Ascending aorta (tissue), 2 donors: Measurements from ENCODE around the gene CHST11. TPM values are rescaled to one million over a fixed set of nuclear protein-coding genes. Genes with fewer than 3 reads are reported as not detected.

Experiments
- DNase-seq, 2 donors: peaks; one replicate each; pipeline ENCODE4 v3.0.0-alpha.2; 2019; ENCODE audit warnings: low spot score in 2 of 2
- H3K27ac ChIP-seq, 2 donors: fragments of 200-600 bp; sonication (generic); one replicate each; pipeline ENCODE4 v1.5.1; 2016 to 2017; ENCODE audit warnings: mild to moderate bottlenecking in 1 of 2
- H3K27me3 ChIP-seq: fragments of 200-600 bp; sonication (generic); one replicate; pipeline ENCODE4 v1.5.1; 2017
- H3K36me3 ChIP-seq, 2 donors: fragments of 200-600 bp; sonication (generic); one replicate each; pipeline ENCODE4 v1.5.1; 2016
- H3K4me1 ChIP-seq, 2 donors: fragments of 200-600 bp; sonication (generic); one replicate each; pipeline ENCODE4 v1.5.1; 2016 to 2017; ENCODE audit warnings: mild to moderate bottlenecking in 1 of 2
- H3K4me3 ChIP-seq, 2 donors: fragments of 200-600 bp; sonication (generic); one replicate each; pipeline ENCODE4 v1.5.1; 2016 to 2017; ENCODE audit warnings: mild to moderate bottlenecking in 1 of 2
- H3K9me3 ChIP-seq, 2 donors: fragments of 200-600 bp; sonication (generic); one replicate each; pipeline ENCODE4 v1.5.1; 2016
- CTCF ChIP-seq, 3 experiments: fragments of 200-600 bp in 2 of 3; fragments of 450-650 bp in 1 of 3; sonication (generic) in 2 of 3; IDR thresholded peaks; one replicate each; pipeline ENCODE4 v1.5.1; 2016 to 2019; ENCODE audit warnings: antibody characterized with exemption in 3 of 3, mild to moderate bottlenecking in 1 of 3, moderate library complexity in 1 of 3
- intact Hi-C: fragments of 100-400 bp; cut with DNase I; formaldehyde crosslinking; loops from one replicate; pipeline ENCODE4 v1.15.1; 2023
- total RNA-seq: library from RNA; depleted of rRNA; stranded (reverse); fragments of >200 nt; gene quantifications from one replicate; pipeline ENCODE4 v1.1.0, GENCODE V29; 2016

Gene CHST11
- total RNA-seq, 1 donor from 2014 or later: 63.2 TPM

GRCh38 chr12:104596898-104597843, 140.4 kb downstream of the CHST11 start:
- Histone ChIP-seq H3K4me3 (no peak overlapping the region), H3K9me3 (no peaks in the 10 kb centered on the region), H3K36me3 (no peaks in the 10 kb centered on the region), H3K27ac (no peak overlapping the region), H3K27me3 (no peaks in the 10 kb centered on the region), H3K4me1 (peaks cover 5 to 9% of the 10 kb centered on the region in 2 donors)
- no peak for DNase-seq
- no peak for TF ChIP-seq CTCF (IDR thresholded peaks at IDR 0.05)
- intact Hi-C loops: no loop called here

DNA sequence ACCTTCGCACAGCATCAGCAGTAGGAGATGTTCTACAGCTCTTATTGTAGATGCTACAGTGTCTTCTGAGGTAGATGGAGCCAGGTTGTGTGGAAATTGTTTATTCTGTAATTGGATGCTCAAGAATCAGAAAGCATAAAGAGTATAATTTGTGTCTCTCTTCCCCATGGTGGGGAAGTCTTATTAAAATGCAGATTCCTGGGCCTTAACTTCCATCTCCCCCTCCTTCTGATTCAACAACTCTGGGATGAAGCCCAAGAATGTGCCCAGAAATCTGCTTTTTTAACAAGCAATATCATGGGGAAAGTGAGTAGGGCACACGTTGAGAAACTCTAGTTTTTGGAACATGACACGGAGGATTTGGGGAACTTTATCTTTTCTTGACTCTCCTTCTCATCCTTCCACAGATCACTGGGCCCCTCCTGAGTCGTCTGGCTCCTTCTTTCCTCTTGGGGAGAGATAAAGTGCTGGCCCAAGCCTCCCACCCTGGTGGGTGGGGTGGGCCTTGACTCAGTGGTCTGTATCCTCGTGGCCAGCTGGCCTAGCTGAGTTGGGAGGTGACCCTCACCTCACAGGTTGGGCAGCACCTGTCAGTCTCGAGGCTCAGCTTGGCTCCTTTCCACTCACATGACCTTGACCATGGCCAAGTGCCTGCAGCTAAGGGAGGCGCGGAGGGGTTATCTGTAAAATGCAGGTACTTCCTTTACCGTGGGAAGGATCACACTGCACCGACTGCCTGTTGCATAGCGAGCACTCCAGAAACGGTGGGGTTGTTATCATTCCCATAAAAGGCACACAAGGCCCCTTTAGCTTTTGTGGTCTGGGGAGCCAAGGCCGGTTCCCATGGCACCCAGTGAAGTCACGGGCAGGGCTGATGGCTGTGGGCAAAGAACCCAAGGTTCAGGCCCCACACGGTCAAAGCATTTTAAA, 141.9 kb downstream of the CHST11 start:
- intact Hi-C loops: no loop called here
- Histone ChIP-seq H3K4me1 (peaks cover 5 to 13% of the 10 kb centered on the region in 2 donors), H3K9me3 (no peaks in the 10 kb centered on the region), H3K27ac (no peak overlapping the region), H3K4me3 (no peak overlapping the region), H3K27me3 (no peaks in the 10 kb centered on the region), H3K36me3 (no peaks in the 10 kb centered on the region)
- no peak for TF ChIP-seq CTCF (IDR thresholded peaks at IDR 0.05)
- DNase-seq: no peak

- Histone ChIP-seq H3K9me3 (no peaks in the 10 kb centered on the region), H3K27me3 (no peaks in the 10 kb centered on the region), H3K36me3 (no peaks in the 10 kb centered on the region), H3K27ac (no peak overlapping the region), H3K4me1 (peaks cover 5 to 19% of the 10 kb centered on the region in 2 donors), H3K4me3 (no peak overlapping the region)
- intact Hi-C loops: loop anchor here (5.0 kb wide), 1 partner anchor 73 kb away; no protein-coding TSS in a partner anchor
- no peak for DNase-seq
- TF ChIP-seq CTCF (IDR thresholded peaks at IDR 0.05): no peak
Measured at GRCh38 chr12:104599272-104600035, 142.7 kb downstream of the CHST11 start.

DNA sequence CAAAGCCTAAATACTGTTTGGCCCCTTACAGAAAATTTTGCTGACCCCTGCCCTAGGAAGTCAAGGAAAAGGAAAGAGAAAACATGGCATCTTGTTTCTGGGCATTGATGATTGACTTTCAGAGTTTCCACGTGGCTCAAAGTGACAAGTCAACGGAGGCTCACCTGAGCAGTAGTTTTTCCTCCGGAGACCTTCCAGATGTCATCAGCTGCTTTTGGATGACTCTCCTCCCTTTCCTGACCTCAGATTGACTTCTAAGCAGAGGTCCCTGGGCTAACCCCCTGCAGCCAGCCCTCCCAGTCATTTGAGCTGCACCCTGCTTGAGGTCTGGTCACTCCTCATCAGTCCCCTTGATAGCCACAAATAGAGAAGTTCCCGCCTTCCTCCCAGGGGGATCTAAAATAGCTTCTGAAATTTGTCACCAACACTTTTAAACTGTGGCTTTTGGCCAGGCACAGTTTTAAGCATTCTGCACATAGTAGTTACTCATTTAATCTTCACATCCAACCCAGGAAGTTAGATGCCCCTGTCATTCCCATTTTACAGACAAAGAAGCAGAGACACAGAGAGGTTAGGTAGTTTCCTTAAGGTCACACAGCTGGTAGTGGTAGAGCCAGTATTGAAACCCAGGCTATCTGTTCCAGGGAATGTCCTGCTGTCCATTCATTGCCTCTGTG, 143.4 kb downstream of the CHST11 start:
- Histone ChIP-seq H3K27ac (no peak overlapping the region), H3K27me3 (no peaks in the 10 kb centered on the region), H3K36me3 (no peaks in the 10 kb centered on the region), H3K4me3 (no peak overlapping the region), H3K9me3 (no peaks in the 10 kb centered on the region), H3K4me1 (peaks cover 5 to 25% of the 10 kb centered on the region in 2 donors)
- intact Hi-C loops: loop anchor here (5.0 kb wide), 1 partner anchor 72 kb away; no protein-coding TSS in a partner anchor
- DNase-seq: no peak
- TF ChIP-seq CTCF (IDR thresholded peaks at IDR 0.05): no peak
